Esophagus muscularis mucosa (tissue), 4 donors: ENCODE data around the gene NXN.

Experiments
- CTCF ChIP-seq, 3 experiments: fragments of 200-600 bp in 2 of 3; fragments of 450-650 bp in 1 of 3; sonication (generic) in 2 of 3; IDR thresholded peaks; one replicate each; pipeline ENCODE4 v1.5.1; 2017 to 2019; ENCODE audit warnings: antibody characterized with exemption in 3 of 3, mild to moderate bottlenecking in 2 of 3, moderate library complexity in 1 of 3
- EP300 ChIP-seq: sonication (generic); formaldehyde crosslinking; IDR thresholded peaks from one replicate; pipeline ENCODE4 v1.6.1; 2017; ENCODE audit warnings: antibody characterized with exemption
- POLR2AphosphoS5 ChIP-seq, 2 donors: sonication (generic); formaldehyde crosslinking; IDR thresholded peaks; one replicate each; pipeline ENCODE4 v1.6.1; 2017; ENCODE audit warnings: antibody characterized with exemption in 2 of 2

- no peak for TF ChIP-seq CTCF (IDR thresholded peaks at IDR 0.05)
- no peak for TF ChIP-seq EP300
- no peak for TF ChIP-seq POLR2AphosphoS5 (IDR thresholded peaks at IDR 0.05)
Observed at GRCh38 chr17:862582-862981, 117.0 kb downstream of the NXN start.
